GM12878 (cell line): Measurements from ENCODE around the gene MRPL54. TPM values are rescaled to one million over a fixed set of nuclear protein-coding genes. Genes with fewer than 3 reads are reported as not detected.

Experiments used
- ATAC-seq: fragments of 200-7000 bp; cut with Tn5 transposase; 3 replicates; pipeline ENCODE4 v1.9.1; 2020; ENCODE audit warnings: mild to moderate bottlenecking, moderate library complexity
- BruUV-seq: library from RNA; stranded (reverse); fragments of 400-500 nt; replicated peaks from 2 replicates; lab custom pipeline; 2021; lab: Mats Ljungman, UMichigan
- CTCF ChIA-PET: fragments of 300-600 bp; sonication (Branson Sonifier 250); formaldehyde crosslinking; extraction: SDS; loops from one replicate; lab custom pipeline; 2021; ENCODE audit warnings: inconsistent platforms; lab: Yijun Ruan, JAX
- POLR2A ChIA-PET: fragments of 350-600 bp; formaldehyde crosslinking; extraction: SDS; loops from one replicate; lab custom pipeline; 2021; ENCODE audit warnings: inconsistent platforms; lab: Charles Lee
- RAD21 ChIA-PET: fragments of 300-600 bp; sonication (Branson Sonifier 250); formaldehyde crosslinking; loops from one replicate; lab custom pipeline; 2023; ENCODE audit warnings: antibody characterized with exemption; ENCODE audit not compliant: unreplicated experiment; lab: Charles Lee
- SMC1A ChIA-PET: fragments of 300-600 bp; sonication (Branson Sonifier 250); formaldehyde crosslinking; loops from one replicate; lab custom pipeline; 2023; ENCODE audit not compliant: unreplicated experiment, uncharacterized antibody; lab: Charles Lee
- DNase-seq: peaks from one replicate; pipeline ENCODE4 v3.0.0-alpha.2; 2011; ENCODE audit warnings: low read depth, low spot score
- FAIRE-seq: peaks from 3 replicates; lab custom pipeline; 2011; peaks lifted over from hg19 to GRCh38; lab: Jason Lieb, UNC
- H2AFZ ChIP-seq: 2 replicates; pipeline ENCODE4 v1.6.0; 2011; ENCODE audit warnings: low read depth, low read length, control low read depth; ENCODE audit not compliant: control insufficient read depth
- H3K27ac ChIP-seq: 2 replicates; pipeline ENCODE4 v1.5.1; 2011; ENCODE audit warnings: control low read depth; ENCODE audit not compliant: control insufficient read depth, insufficient read depth
- H3K27me3 ChIP-seq, 2 experiments: replicated peaks in 1 of 2; 2 replicates each; pipeline versions ENCODE4 v1.6.0 to v1.6.1; 2011; ENCODE audit warnings: low read length in 1 of 2; ENCODE audit not compliant: control insufficient read depth in 2 of 2, insufficient read depth in 2 of 2
- H3K36me3 ChIP-seq, 2 experiments: 2 replicates each; pipeline ENCODE4 v1.5.1; 2011; ENCODE audit warnings: low read length in 1 of 2; ENCODE audit not compliant: control insufficient read depth in 2 of 2, insufficient read depth in 2 of 2
- H3K4me1 ChIP-seq: 2 replicates; pipeline ENCODE4 v1.6.1; 2011; ENCODE audit warnings: mild to moderate bottlenecking, low read length, moderate library complexity, mixed read lengths; ENCODE audit not compliant: control insufficient read depth, insufficient read depth
- H3K4me2 ChIP-seq: 2 replicates; pipeline ENCODE4 v1.6.0; 2011; ENCODE audit warnings: control low read depth; ENCODE audit not compliant: control insufficient read depth, insufficient read depth
- H3K4me3 ChIP-seq: fragments of 200-600 bp; sonication (generic); 2 replicates; pipeline ENCODE4 v1.5.1; 2016
- H3K79me2 ChIP-seq: 2 replicates; pipeline ENCODE4 v1.6.0; 2011; ENCODE audit warnings: low read length; ENCODE audit not compliant: control insufficient read depth, insufficient read depth
- H3K9ac ChIP-seq: 2 replicates; pipeline ENCODE4 v1.8.0; 2011; ENCODE audit warnings: low read length, control low read depth, mixed read lengths; ENCODE audit not compliant: control insufficient read depth, insufficient read depth
- H3K9me3 ChIP-seq: replicated peaks from 3 replicates; pipeline ENCODE4 v1.5.1; 2011; ENCODE audit warnings: mild to moderate bottlenecking, low read length; ENCODE audit not compliant: control insufficient read depth, insufficient read depth
- H4K20me1 ChIP-seq: 2 replicates; pipeline ENCODE4 v1.6.0; 2011; ENCODE audit not compliant: control insufficient read depth, insufficient read depth
- JUND ChIP-seq: IDR thresholded peaks from 2 replicates; pipeline ENCODE4 v1.6.1; 2012; ENCODE audit warnings: low read depth, mild to moderate bottlenecking, low read length, improper control_type of control experiment, moderate library complexity
- SMARCA5 ChIP-seq: fragments of 450-650 bp; IDR thresholded peaks from 2 replicates; pipeline ENCODE4 v1.6.1; 2017; ENCODE audit warnings: mild to moderate bottlenecking
- WGBS: methylation state at CpG from one replicate; pipeline ENCODE4 v1.1.6; 2016; ENCODE audit warnings: low lambda C conversion rate; ENCODE audit not compliant: insufficient replicate concordance, insufficient coverage; ENCODE audit errors: missing lambda C conversion rate; 5-methylcytosine and 5-hydroxymethylcytosine counted together
- in situ Hi-C: fragments of 300-500 bp; cut with MboI; formaldehyde crosslinking; loops from 9 replicates; pipeline ENCODE4 v1.14.3; 2018; ENCODE audit warnings: mixed read lengths
- intact Hi-C: fragments of 100-400 bp; cut with micrococcal nuclease; formaldehyde crosslinking; loops from one replicate; pipeline ENCODE4 v1.14.2; 2022; ENCODE audit not compliant: unreplicated experiment
- polyA plus RNA-seq, 11 experiments: library from polyadenylated mRNA; depleted of rRNA in 4 of 11; unstranded in 6 of 11; stranded (reverse) in 5 of 11; fragments of >200 nt; fragmentation: Nextera tagmentation in 4 of 11; fragmentation: Illumina TruSeq in 1 of 11; extraction: Ambion mirVana in 4 of 11; extraction: Trizol in 1 of 11; gene quantifications; 1 replicate in 1 of 11; 2 replicates in 10 of 11; pipeline versions ENCODE4 v1.2.1 to v1.2.3, GENCODE V29; 2011 to 2016; ENCODE audit warnings: inconsistent platforms in 2 of 11, missing spikeins in 2 of 11, low read depth in 1 of 11
- total RNA-seq, 4 experiments: library from RNA; depleted of rRNA in 3 of 4; stranded (reverse); fragments of >200 nt in 3 of 4; fragmentation: Illumina TruSeq in 1 of 4; extraction: Trizol in 1 of 4; gene quantifications; 2 replicates each; pipeline versions ENCODE4 v1.2.1 to v1.2.3, GENCODE V29; 2013 to 2021
- TF ChIP-seq, protein P1 (sequence below): fragments of 450-650 bp; formaldehyde crosslinking; IDR thresholded peaks from 2 replicates; pipeline ENCODE4 v1.4.0; 2022; ENCODE audit warnings: mild to moderate bottlenecking, moderate library complexity

The MRPL54 gene
- total and polyA plus RNA-seq, 10 of the 15 experiments (the other 5 are each of a cell fraction or from before 2014, with no cell fraction given), result 3.1 to 98.7 (median 75.2) TPM

DNA sequence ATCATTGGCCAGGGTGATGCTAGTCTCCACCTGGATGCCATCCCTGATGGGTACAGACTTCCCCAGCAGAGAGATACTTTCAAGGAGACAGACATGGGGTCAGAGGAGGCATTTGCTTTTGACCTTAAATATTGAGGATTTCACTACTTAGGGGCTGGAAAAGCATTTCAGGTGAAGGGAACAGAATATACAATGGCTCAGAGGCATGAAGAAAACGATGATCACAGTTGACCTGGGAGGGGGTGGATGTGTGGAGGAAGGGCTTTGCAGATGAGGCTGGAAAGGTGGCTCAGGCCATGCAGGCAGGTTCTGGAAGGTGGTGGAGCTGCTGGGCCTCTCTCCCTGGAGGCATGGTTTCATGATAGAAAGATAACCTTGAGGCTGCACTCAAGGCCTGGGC lies 19.8 kb downstream of the MRPL54 start:
- FAIRE-seq (no peak), DNase-seq (no peak)
- H3K9ac ChIP-seq, result no peak overlapping the region
- no peak for TF ChIP-seq JUND
- TF ChIP-seq, all 136 proteins: peak for 0
- H3K4me2 ChIP-seq, result no peak overlapping the region
- CTCF ChIA-PET, result no interaction called here
- H3K4me3 ChIP-seq, result no peak overlapping the region
- SMC1A ChIA-PET, result no interaction called here
- no peaks in the 10 kb centered on the region; the same call in 2 of the 3 replicates for H3K9me3 ChIP-seq
- no peaks in the 10 kb centered on the region for H4K20me1 ChIP-seq
- H3K4me1 ChIP-seq, result no peaks in the 10 kb centered on the region
- H2AFZ ChIP-seq, result no peak overlapping the region
- no peak overlapping the region for H3K27ac ChIP-seq
- no peaks in the 10 kb centered on the region; a peak in 1 of 4 replicates for H3K27me3 ChIP-seq
- WGBS, result 53% methylated on average over 1 of the region's 1 CpG
- no peak for ATAC-seq
- no peaks in the 10 kb centered on the region; a peak in 1 of 4 replicates for H3K36me3 ChIP-seq
- in situ Hi-C loops, result no loop called here
- no peaks in the 10 kb centered on the region for H3K79me2 ChIP-seq
- intact Hi-C loops, result no loop called here
- no TSS peak for BruUV-seq
- RAD21 ChIA-PET, result no interaction called here
- POLR2A ChIA-PET, result no interaction called here

DNA sequence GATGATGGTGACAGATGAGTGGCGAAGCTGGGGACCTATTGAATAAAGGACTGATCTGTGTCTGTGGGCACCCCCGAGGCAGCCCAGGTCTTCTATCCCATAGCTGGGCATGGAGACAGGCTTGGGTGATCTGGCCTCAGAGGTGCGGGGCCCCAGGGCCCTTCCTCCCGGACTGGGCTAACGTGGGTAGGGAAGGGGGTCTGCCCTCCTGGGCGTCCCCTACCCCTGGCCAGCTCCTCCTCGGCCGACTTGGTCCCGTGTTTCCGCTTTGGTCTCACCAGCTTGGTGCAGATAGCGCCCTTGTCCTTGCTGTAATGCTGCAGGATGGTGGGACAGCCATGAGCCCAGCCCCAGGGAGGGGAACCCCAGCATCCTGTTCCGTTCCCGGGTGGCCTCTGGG lies 20.4 kb downstream of the MRPL54 start:
- FAIRE-seq, result no peak
- TF ChIP-seq SMARCA5, result no peak
- TF ChIP-seq, protein P1, sequence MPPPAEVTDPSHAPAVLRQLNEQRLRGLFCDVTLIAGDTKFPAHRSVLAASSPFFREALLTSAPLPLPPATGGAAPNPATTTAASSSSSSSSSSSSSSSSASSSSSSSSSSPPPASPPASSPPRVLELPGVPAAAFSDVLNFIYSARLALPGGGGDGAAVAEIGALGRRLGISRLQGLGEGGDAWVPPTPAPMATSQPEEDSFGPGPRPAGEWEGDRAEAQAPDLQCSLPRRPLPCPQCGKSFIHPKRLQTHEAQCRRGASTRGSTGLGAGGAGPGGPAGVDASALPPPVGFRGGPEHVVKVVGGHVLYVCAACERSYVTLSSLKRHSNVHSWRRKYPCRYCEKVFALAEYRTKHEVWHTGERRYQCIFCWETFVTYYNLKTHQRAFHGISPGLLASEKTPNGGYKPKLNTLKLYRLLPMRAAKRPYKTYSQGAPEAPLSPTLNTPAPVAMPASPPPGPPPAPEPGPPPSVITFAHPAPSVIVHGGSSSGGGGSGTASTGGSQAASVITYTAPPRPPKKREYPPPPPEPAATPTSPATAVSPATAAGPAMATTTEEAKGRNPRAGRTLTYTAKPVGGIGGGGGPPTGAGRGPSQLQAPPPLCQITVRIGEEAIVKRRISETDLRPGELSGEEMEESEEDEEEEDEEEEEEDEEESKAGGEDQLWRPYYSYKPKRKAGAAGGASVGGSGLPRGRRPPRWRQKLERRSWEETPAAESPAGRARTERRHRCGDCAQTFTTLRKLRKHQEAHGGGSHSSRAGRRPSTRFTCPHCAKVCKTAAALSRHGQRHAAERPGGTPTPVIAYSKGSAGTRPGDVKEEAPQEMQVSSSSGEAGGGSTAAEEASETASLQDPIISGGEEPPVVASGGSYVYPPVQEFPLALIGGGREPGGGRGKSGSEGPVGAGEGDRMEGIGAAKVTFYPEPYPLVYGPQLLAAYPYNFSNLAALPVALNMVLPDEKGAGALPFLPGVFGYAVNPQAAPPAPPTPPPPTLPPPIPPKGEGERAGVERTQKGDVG (CRISPR knock-in tag), result no peak
- DNase-seq, result no peak
- H2AFZ ChIP-seq, result no peak overlapping the region
- H3K9ac ChIP-seq, result no peak overlapping the region
- in situ Hi-C loops (no loop called here), intact Hi-C loops (no loop called here)
- H3K4me3 ChIP-seq, result no peak overlapping the region
- no peak overlapping the region for H3K4me2 ChIP-seq
- no peaks in the 10 kb centered on the region for H4K20me1 ChIP-seq
- 71% methylated on average over 11 of the region's 13 CpGs for WGBS
- POLR2A ChIA-PET, result no interaction called here
- RAD21 ChIA-PET, result no interaction called here
- no peak overlapping the region for H3K27ac ChIP-seq
- H3K79me2 ChIP-seq, result no peaks in the 10 kb centered on the region
- H3K9me3 ChIP-seq, result no peaks in the 10 kb centered on the region; the same call in 2 of the 3 replicates
- H3K27me3 ChIP-seq, result no peaks in the 10 kb centered on the region; a peak in 1 of 4 replicates
- no peak for ATAC-seq
- SMC1A ChIA-PET, result no interaction called here
- CTCF ChIA-PET, result no interaction called here
- H3K4me1 ChIP-seq, result no peaks in the 10 kb centered on the region
- no TSS peak for BruUV-seq
- H3K36me3 ChIP-seq, result no peaks in the 10 kb centered on the region; a peak in 1 of 4 replicates
